Breast epithelium (tissue), 4 donors: ENCODE results near the gene DNHD1. TPM values are rescaled to one million over a fixed set of nuclear protein-coding genes. Genes with fewer than 3 reads are reported as not detected.

ENCODE experiments used
- DNase-seq, 2 donors: peaks; one replicate each; pipeline ENCODE4 v3.0.0-alpha.2; 2019; ENCODE audit warnings: low spot score in 2 of 2
- H3K27ac ChIP-seq, 2 donors: fragments of 200-600 bp; sonication (generic) in 1 of 2; one replicate each; pipeline ENCODE4 v1.5.1; 2016 to 2019; ENCODE audit warnings: mild to moderate bottlenecking in 1 of 2
- H3K27me3 ChIP-seq, 2 donors: fragments of 200-600 bp; sonication (generic) in 1 of 2; one replicate each; pipeline versions ENCODE4 v1.5.1 to v1.6.0; 2017 to 2019; ENCODE audit warnings: control low read depth in 1 of 2, mild to moderate bottlenecking in 1 of 2
- H3K36me3 ChIP-seq: fragments of 200-600 bp; one replicate; pipeline ENCODE4 v1.5.1; 2019
- H3K4me1 ChIP-seq, 2 donors: fragments of 200-600 bp; sonication (generic); one replicate each; pipeline ENCODE4 v1.5.1; 2016 to 2019; ENCODE audit warnings: control low read depth in 1 of 2
- H3K4me3 ChIP-seq, 3 donors: fragments of 200-600 bp; sonication (generic); 1 replicate in 2 of 3; 2 replicates in 1 of 3; pipeline ENCODE4 v1.5.1; 2016 to 2019; ENCODE audit warnings: mild to moderate bottlenecking in 3 of 3, moderate library complexity in 2 of 3
- H3K9me3 ChIP-seq, 2 donors: fragments of 200-600 bp; sonication (generic) in 1 of 2; one replicate each; pipeline ENCODE4 v1.5.1; 2016 to 2019; ENCODE audit warnings: control low read depth in 1 of 2
- POLR2A ChIP-seq: fragments of 450-650 bp; IDR thresholded peaks from one replicate; pipeline ENCODE4 v1.6.1; 2016; ENCODE audit warnings: antibody characterized with exemption, mild to moderate bottlenecking, moderate library complexity
- POLR2AphosphoS5 ChIP-seq, 3 donors: sonication (generic); formaldehyde crosslinking; IDR thresholded peaks; one replicate each; pipeline ENCODE4 v1.6.1; 2017; ENCODE audit warnings: antibody characterized with exemption in 3 of 3
- intact Hi-C: fragments of 100-400 bp; cut with DNase I; formaldehyde crosslinking; loops from one replicate; pipeline ENCODE4 v1.15.1; 2023; ENCODE audit warnings: low total_unique reads
- total RNA-seq, 3 donors: library from RNA; depleted of rRNA; stranded (reverse); fragments of >200 nt; gene quantifications; one replicate each; pipeline ENCODE4 v1.1.0, GENCODE V29; 2016
- TF ChIP-seq, protein P1 (sequence below), 3 donors: fragments of 450-650 bp; IDR thresholded peaks; one replicate each; pipeline ENCODE4 v1.5.1; 2016 to 2017; ENCODE audit warnings: antibody characterized with exemption in 3 of 3, mild to moderate bottlenecking in 3 of 3, moderate library complexity in 3 of 3

Gene DNHD1
- total RNA-seq, 3 donors from 2014 or later: 12.3 to 21.6 (median 14.9) TPM

DNA sequence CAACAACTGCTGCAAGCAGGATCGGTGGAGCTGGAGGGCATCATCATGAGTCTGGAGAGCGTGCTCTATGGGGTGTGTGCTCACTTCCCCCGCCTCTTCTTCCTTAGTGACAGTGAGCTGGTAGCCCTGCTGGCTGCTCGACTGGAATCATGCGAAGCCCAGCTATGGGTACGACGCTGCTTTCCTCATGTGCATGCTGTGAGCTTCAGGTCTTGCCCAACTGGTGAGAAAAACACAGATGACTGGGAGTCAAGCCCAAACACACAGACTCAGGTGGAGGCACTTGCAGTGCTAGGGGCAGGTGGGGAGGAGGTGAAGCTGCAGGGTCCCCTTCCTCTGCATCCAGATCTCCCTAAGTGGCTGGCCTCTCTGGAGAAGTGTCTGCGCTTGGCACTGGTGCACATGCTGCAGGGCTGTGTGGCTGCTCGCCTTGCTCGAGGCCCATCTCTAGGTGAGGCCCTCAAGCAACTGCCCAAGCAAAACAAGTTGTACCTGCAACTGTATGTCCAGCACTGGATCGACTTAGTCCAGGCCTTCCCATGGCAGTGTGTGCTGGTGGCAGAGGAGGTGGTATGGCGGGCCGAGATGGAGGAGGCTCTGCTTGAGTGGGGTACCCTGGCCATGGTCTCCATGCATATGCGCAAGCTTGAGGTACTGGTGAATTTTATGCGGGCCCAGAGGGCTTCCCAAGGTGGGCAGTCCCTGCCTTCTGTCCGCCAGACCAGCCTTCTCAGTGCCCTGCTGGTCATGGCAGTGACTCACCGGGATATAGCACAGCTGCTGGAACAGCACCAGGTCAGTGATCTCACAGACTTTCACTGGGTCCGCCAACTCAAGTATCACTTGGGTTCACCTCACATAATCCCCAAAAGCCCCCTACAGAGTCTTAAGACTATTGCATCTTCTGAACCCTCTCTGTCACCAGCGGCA, 48.1 kb downstream of the DNHD1 start:
- DNase-seq: no peak
- intact Hi-C loops: no loop called here
- Histone ChIP-seq H3K9me3 (no peaks in the 10 kb centered on the region), H3K27ac (no peak overlapping the region), H3K4me1 (no peaks in the 10 kb centered on the region), H3K4me3 (no peak overlapping the region), H3K27me3 (no peaks in the 10 kb centered on the region), H3K36me3 (no peaks in the 10 kb centered on the region)
- TF ChIP-seq, protein P1, sequence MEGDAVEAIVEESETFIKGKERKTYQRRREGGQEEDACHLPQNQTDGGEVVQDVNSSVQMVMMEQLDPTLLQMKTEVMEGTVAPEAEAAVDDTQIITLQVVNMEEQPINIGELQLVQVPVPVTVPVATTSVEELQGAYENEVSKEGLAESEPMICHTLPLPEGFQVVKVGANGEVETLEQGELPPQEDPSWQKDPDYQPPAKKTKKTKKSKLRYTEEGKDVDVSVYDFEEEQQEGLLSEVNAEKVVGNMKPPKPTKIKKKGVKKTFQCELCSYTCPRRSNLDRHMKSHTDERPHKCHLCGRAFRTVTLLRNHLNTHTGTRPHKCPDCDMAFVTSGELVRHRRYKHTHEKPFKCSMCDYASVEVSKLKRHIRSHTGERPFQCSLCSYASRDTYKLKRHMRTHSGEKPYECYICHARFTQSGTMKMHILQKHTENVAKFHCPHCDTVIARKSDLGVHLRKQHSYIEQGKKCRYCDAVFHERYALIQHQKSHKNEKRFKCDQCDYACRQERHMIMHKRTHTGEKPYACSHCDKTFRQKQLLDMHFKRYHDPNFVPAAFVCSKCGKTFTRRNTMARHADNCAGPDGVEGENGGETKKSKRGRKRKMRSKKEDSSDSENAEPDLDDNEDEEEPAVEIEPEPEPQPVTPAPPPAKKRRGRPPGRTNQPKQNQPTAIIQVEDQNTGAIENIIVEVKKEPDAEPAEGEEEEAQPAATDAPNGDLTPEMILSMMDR (IDR thresholded peaks at IDR 0.05): no peak
- TF ChIP-seq POLR2A (no peak), POLR2AphosphoS5 (IDR thresholded peaks at IDR 0.05) (no peak)

DNA sequence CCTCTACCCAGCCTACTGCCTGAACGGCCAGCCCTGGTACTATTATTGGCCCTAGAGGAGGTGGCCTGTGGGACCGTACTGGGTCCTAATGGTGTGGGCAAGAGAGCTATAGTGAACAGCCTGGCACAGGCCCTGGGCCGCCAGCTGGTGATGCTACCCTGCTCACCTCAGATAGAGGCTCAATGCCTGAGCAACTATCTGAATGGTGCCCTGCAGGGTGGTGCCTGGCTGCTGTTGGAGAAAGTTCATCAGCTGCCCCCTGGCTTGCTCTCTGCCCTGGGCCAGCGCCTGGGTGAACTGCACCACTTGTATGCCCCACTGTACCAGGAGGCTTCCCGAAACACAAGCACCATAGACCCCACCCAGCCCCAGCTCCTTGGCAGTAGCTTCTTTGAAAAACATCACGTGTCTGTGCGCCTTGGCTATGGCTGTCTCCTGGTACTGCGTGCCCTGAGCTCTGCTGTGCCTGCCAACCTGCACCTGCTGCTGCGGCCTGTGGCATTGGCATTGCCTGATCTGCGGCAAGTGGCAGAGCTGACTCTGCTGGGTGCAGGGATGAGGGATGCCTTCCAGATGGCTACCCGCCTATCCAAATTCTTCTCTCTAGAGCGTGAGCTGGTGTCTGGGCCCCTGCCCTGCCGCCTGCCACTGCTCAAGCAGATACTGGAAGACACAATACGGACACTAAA, 49.0 kb downstream of the DNHD1 start:
- Histone ChIP-seq H3K36me3 (no peaks in the 10 kb centered on the region), H3K4me1 (no peaks in the 10 kb centered on the region), H3K27ac (no peak overlapping the region), H3K4me3 (no peak overlapping the region), H3K9me3 (no peaks in the 10 kb centered on the region), H3K27me3 (no peaks in the 10 kb centered on the region)
- TF ChIP-seq POLR2AphosphoS5 (IDR thresholded peaks at IDR 0.05) (no peak), POLR2A (no peak)
- TF ChIP-seq, protein P1 (IDR thresholded peaks at IDR 0.05): no peak
- no peak for DNase-seq
- intact Hi-C loops: no loop called here

DNA sequence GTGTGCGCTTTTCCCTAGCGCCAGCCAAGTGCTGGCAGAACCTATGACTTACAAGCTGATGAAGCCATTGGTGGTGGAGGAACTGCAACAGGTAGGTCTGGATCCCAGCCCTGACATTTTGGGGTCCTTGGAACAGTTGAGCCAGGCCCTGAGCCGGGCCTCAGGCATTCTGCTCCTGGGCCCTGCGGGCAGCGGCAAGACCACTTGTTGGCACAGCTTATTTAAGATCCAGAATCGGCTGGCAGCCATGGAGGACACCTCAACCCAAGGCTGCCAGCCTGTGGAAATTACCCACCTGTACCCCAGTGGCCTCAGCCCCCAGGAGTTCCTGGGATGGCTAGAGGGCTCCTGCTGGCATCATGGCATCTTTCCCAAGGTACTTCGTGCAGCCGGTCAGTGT, 49.7 kb downstream of the DNHD1 start:
- Histone ChIP-seq H3K4me1 (no peaks in the 10 kb centered on the region), H3K36me3 (no peaks in the 10 kb centered on the region), H3K27me3 (no peaks in the 10 kb centered on the region), H3K4me3 (no peak overlapping the region), H3K9me3 (no peaks in the 10 kb centered on the region), H3K27ac (no peak overlapping the region)
- no peak for TF ChIP-seq POLR2AphosphoS5 (IDR thresholded peaks at IDR 0.05)
- TF ChIP-seq, protein P1 (IDR thresholded peaks at IDR 0.05): no peak
- TF ChIP-seq POLR2A: no peak
- DNase-seq: no peak
- intact Hi-C loops: no loop called here

DNA sequence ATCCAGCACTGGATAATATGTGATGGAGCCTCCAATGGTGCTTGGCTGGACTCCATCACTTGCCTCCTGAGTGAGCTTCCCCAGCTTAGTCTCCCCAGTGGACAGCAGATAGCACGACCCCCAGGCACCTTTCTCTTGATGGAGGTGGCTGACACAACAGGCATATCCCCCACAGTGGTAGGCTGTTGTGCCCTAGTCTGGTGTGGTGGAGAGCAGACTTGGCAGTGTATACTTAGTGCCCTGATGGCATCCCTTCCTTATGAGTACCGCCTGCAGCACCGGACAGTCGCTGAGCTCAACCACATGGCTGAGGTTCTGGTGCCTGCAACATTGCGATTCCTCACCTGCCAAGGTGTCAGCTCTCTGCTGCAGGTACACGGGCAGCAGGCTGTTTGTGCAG, 50.1 kb downstream of the DNHD1 start:
- H3K27ac ChIP-seq: no peak overlapping the region
- H3K4me1 ChIP-seq: no peaks in the 10 kb centered on the region
- H3K27me3 ChIP-seq: no peaks in the 10 kb centered on the region
- DNase-seq: no peak
- intact Hi-C loops: no loop called here
- H3K36me3 ChIP-seq: no peaks in the 10 kb centered on the region
- TF ChIP-seq POLR2AphosphoS5 (IDR thresholded peaks at IDR 0.05): no peak
- no peak for TF ChIP-seq POLR2A
- TF ChIP-seq, protein P1 (IDR thresholded peaks at IDR 0.05): no peak
- H3K4me3 ChIP-seq: no peak overlapping the region
- H3K9me3 ChIP-seq: no peaks in the 10 kb centered on the region

DNA sequence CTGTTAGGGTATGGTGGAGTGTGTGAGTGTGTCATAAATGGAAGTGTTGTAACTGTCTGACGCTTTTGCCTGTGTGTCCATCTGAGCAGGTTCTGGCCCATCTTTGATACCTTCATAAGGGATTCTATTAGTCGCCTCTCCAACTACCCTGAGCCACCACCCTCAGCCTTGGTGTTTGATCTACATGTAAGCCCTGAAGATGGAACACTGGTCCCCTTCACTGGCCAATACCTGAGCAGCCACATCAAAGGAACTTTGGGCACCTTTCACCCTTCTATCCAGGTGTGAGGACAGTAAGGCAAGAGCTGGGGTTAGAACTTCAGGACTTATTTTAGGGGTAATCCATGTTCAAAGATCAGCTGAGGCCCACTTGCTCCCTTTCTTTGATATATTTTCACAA, 51.0 kb downstream of the DNHD1 start:
- H3K4me3 ChIP-seq: no peak overlapping the region
- TF ChIP-seq, protein P1 (IDR thresholded peaks at IDR 0.05): no peak
- TF ChIP-seq POLR2A: no peak
- TF ChIP-seq POLR2AphosphoS5 (IDR thresholded peaks at IDR 0.05): no peak
- H3K27ac ChIP-seq: no peak overlapping the region
- no peak for DNase-seq
- intact Hi-C loops: no loop called here
- H3K4me1 ChIP-seq: no peaks in the 10 kb centered on the region
- no peaks in the 10 kb centered on the region for H3K9me3 ChIP-seq
- H3K36me3 ChIP-seq: no peaks in the 10 kb centered on the region
- no peaks in the 10 kb centered on the region for H3K27me3 ChIP-seq
